Fibroblast of the conjunctiva (primary cell): ENCODE measurements around the gene ADCY5.

ENCODE experiments used
- DNase-seq: peaks from one replicate; pipeline ENCODE4 v3.0.0-alpha.2; 2010; ENCODE audit warnings: low read depth

The ADCY5 gene

GRCh38 chr3:123429362-123430125 is 19.3 kb downstream of the ADCY5 start:
- no peak for DNase-seq

GRCh38 chr3:123424999-123425712 is 23.7 kb downstream of the ADCY5 start:
- DNase-seq, result no peak

GRCh38 chr3:123424321-123424998 is 24.4 kb downstream of the ADCY5 start:
- DNase-seq, result no peak

- no peak for DNase-seq
These were observed 25.1 kb downstream of the ADCY5 start for GRCh38 chr3:123423806-123424205.

- DNase-seq, result no peak
These were observed 25.9 kb downstream of the ADCY5 start for GRCh38 chr3:123423031-123423430.

GRCh38 chr3:123422457-123422856 is 26.4 kb downstream of the ADCY5 start:
- no peak for DNase-seq

GRCh38 chr3:123421353-123422174 is 27.3 kb downstream of the ADCY5 start:
- no peak for DNase-seq

- no peak for DNase-seq
These were observed 28.4 kb downstream of the ADCY5 start for GRCh38 chr3:123420416-123420968.

GRCh38 chr3:123419850-123420297 is 29.0 kb downstream of the ADCY5 start:
- no peak for DNase-seq

GRCh38 chr3:123419181-123419849 is 29.6 kb downstream of the ADCY5 start:
- no peak for DNase-seq

- no peak for DNase-seq
These were observed 32.2 kb downstream of the ADCY5 start for GRCh38 chr3:123416647-123417046.

- no peak for DNase-seq
These were observed 32.7 kb downstream of the ADCY5 start for GRCh38 chr3:123416173-123416572.

GRCh38 chr3:123414973-123415775 is 33.7 kb downstream of the ADCY5 start:
- DNase-seq, result no peak

GRCh38 chr3:123412811-123413604 is 35.9 kb downstream of the ADCY5 start:
- no peak for DNase-seq

GRCh38 chr3:123412076-123412475 is 36.8 kb downstream of the ADCY5 start:
- no peak for DNase-seq

- no peak for DNase-seq
These were observed 37.4 kb downstream of the ADCY5 start for GRCh38 chr3:123411340-123412040.

- DNase-seq, result no peak
These were observed 38.8 kb downstream of the ADCY5 start for GRCh38 chr3:123410149-123410515.

- DNase-seq, result no peak
These were observed 39.3 kb downstream of the ADCY5 start for GRCh38 chr3:123409443-123410148.
